Measurements from ENCODE around the gene NPIPB9.
"Not testable (repeated sequence)": the region's sequence is repeated elsewhere in the genome, so short reads cannot be mapped to it uniquely, and the experiment has no call there.

The NPIPB9 gene

GRCh38 chr16:28751487-28751886, at the start of gene NPIPB9:
Gene NPIPB9 (plus strand): TSS chr16:28751787.
- H3K79me2 ChIP-seq (ENCODE audit: insufficient read depth, low read depth); H3K4me3 ChIP-seq (IDR thresholded peaks at IDR 0.05; ENCODE audit: insufficient read depth, low read depth, low read length); H3K4me1 ChIP-seq (ENCODE audit: low read depth, poor library complexity, severe bottlenecking); H2AFZ ChIP-seq (ENCODE audit: low read depth); H4K20me1 ChIP-seq (ENCODE audit: insufficient read depth); H3K4me2 ChIP-seq; H3K9ac ChIP-seq; H3K36me3 ChIP-seq (ENCODE audit: insufficient read depth); H3K27me3 ChIP-seq (ENCODE audit: insufficient read depth, low read depth); H3K27ac ChIP-seq: not testable (repeated sequence)

GRCh38 chr16:28704246-28704645, 47.3 kb upstream of the NPIPB9 start:
- H3K79me2 ChIP-seq (ENCODE audit: insufficient read depth, low read depth); H3K36me3 ChIP-seq (ENCODE audit: insufficient read depth); H3K4me1 ChIP-seq (ENCODE audit: low read depth, poor library complexity, severe bottlenecking); H3K4me3 ChIP-seq (IDR thresholded peaks at IDR 0.05; ENCODE audit: insufficient read depth, low read depth, low read length); H4K20me1 ChIP-seq (ENCODE audit: insufficient read depth); H3K27ac ChIP-seq; H3K4me2 ChIP-seq; H3K27me3 ChIP-seq (ENCODE audit: insufficient read depth, low read depth); H2AFZ ChIP-seq (ENCODE audit: low read depth); H3K9ac ChIP-seq: not testable (repeated sequence)

GRCh38 chr16:28711220-28712083, 40.1 kb upstream of the NPIPB9 start, which contains the start of gene EIF3C:
Gene EIF3C (plus strand): TSS chr16:28711464. CDS start chr16:28711687, 223 bp downstream.
- not testable (repeated sequence) for H3K4me2 ChIP-seq; H2AFZ ChIP-seq (ENCODE audit: low read depth); H3K27me3 ChIP-seq (ENCODE audit: insufficient read depth, low read depth); H3K79me2 ChIP-seq (ENCODE audit: insufficient read depth, low read depth); H4K20me1 ChIP-seq (ENCODE audit: insufficient read depth); H3K9ac ChIP-seq; H3K27ac ChIP-seq; H3K4me3 ChIP-seq (IDR thresholded peaks at IDR 0.05; ENCODE audit: insufficient read depth, low read depth, low read length); H3K36me3 ChIP-seq (ENCODE audit: insufficient read depth); H3K4me1 ChIP-seq (ENCODE audit: low read depth, poor library complexity, severe bottlenecking)

GRCh38 chr16:28722852-28723650, 28.5 kb upstream of the NPIPB9 start:
- H3K4me3 ChIP-seq (IDR thresholded peaks at IDR 0.05; ENCODE audit: insufficient read depth, low read depth, low read length); H3K79me2 ChIP-seq (ENCODE audit: insufficient read depth, low read depth); H4K20me1 ChIP-seq (ENCODE audit: insufficient read depth); H3K36me3 ChIP-seq (ENCODE audit: insufficient read depth); H3K9ac ChIP-seq; H3K27ac ChIP-seq; H2AFZ ChIP-seq (ENCODE audit: low read depth); H3K4me2 ChIP-seq; H3K27me3 ChIP-seq (ENCODE audit: insufficient read depth, low read depth); H3K4me1 ChIP-seq (ENCODE audit: low read depth, poor library complexity, severe bottlenecking): not testable (repeated sequence)

GRCh38 chr16:28731253-28731652, 20.3 kb upstream of the NPIPB9 start:
- H2AFZ ChIP-seq (ENCODE audit: low read depth); H3K27ac ChIP-seq; H3K36me3 ChIP-seq (ENCODE audit: insufficient read depth); H3K4me3 ChIP-seq (IDR thresholded peaks at IDR 0.05; ENCODE audit: insufficient read depth, low read depth, low read length); H3K27me3 ChIP-seq (ENCODE audit: insufficient read depth, low read depth); H3K79me2 ChIP-seq (ENCODE audit: insufficient read depth, low read depth); H3K4me2 ChIP-seq; H3K4me1 ChIP-seq (ENCODE audit: low read depth, poor library complexity, severe bottlenecking); H4K20me1 ChIP-seq (ENCODE audit: insufficient read depth); H3K9ac ChIP-seq: not testable (repeated sequence)

- H3K4me1 ChIP-seq (ENCODE audit: low read depth, poor library complexity, severe bottlenecking); H3K4me3 ChIP-seq (IDR thresholded peaks at IDR 0.05; ENCODE audit: insufficient read depth, low read depth, low read length); H3K79me2 ChIP-seq (ENCODE audit: insufficient read depth, low read depth); H3K9ac ChIP-seq; H3K27me3 ChIP-seq (ENCODE audit: insufficient read depth, low read depth); H2AFZ ChIP-seq (ENCODE audit: low read depth); H4K20me1 ChIP-seq (ENCODE audit: insufficient read depth); H3K4me2 ChIP-seq; H3K27ac ChIP-seq; H3K36me3 ChIP-seq (ENCODE audit: insufficient read depth): not testable (repeated sequence)
Measured at GRCh38 chr16:28732455-28733124, 19.0 kb upstream of the NPIPB9 start.

- not testable (repeated sequence) for H3K9ac ChIP-seq; H4K20me1 ChIP-seq (ENCODE audit: insufficient read depth); H3K4me2 ChIP-seq; H2AFZ ChIP-seq (ENCODE audit: low read depth); H3K27ac ChIP-seq; H3K4me3 ChIP-seq (IDR thresholded peaks at IDR 0.05; ENCODE audit: insufficient read depth, low read depth, low read length); H3K36me3 ChIP-seq (ENCODE audit: insufficient read depth); H3K27me3 ChIP-seq (ENCODE audit: insufficient read depth, low read depth); H3K4me1 ChIP-seq (ENCODE audit: low read depth, poor library complexity, severe bottlenecking); H3K79me2 ChIP-seq (ENCODE audit: insufficient read depth, low read depth)
Measured at GRCh38 chr16:28739787-28740186, 11.8 kb upstream of the NPIPB9 start.

- not testable (repeated sequence) for H3K4me3 ChIP-seq (IDR thresholded peaks at IDR 0.05; ENCODE audit: insufficient read depth, low read depth, low read length); H3K9ac ChIP-seq; H3K27ac ChIP-seq; H3K4me1 ChIP-seq (ENCODE audit: low read depth, poor library complexity, severe bottlenecking); H4K20me1 ChIP-seq (ENCODE audit: insufficient read depth); H3K79me2 ChIP-seq (ENCODE audit: insufficient read depth, low read depth); H3K36me3 ChIP-seq (ENCODE audit: insufficient read depth); H3K4me2 ChIP-seq; H2AFZ ChIP-seq (ENCODE audit: low read depth); H3K27me3 ChIP-seq (ENCODE audit: insufficient read depth, low read depth)
Measured at GRCh38 chr16:28740631-28741030, 11.0 kb upstream of the NPIPB9 start.

- H3K36me3 ChIP-seq (ENCODE audit: insufficient read depth); H3K4me1 ChIP-seq (ENCODE audit: low read depth, poor library complexity, severe bottlenecking); H3K79me2 ChIP-seq (ENCODE audit: insufficient read depth, low read depth); H4K20me1 ChIP-seq (ENCODE audit: insufficient read depth); H3K9ac ChIP-seq; H2AFZ ChIP-seq (ENCODE audit: low read depth); H3K4me3 ChIP-seq (IDR thresholded peaks at IDR 0.05; ENCODE audit: insufficient read depth, low read depth, low read length); H3K27ac ChIP-seq; H3K27me3 ChIP-seq (ENCODE audit: insufficient read depth, low read depth); H3K4me2 ChIP-seq: not testable (repeated sequence)
Measured at GRCh38 chr16:28741295-28741694, 10.3 kb upstream of the NPIPB9 start.
